Skin of body (tissue), 2 donors: ENCODE data around the gene ZNF317. TPM values are rescaled to one million over a fixed set of nuclear protein-coding genes. Genes with fewer than 3 reads are reported as not detected.
A peak's percentile ranks its signal among the peaks of the same experiment; 100 is the strongest.

Experiments used
- DNase-seq: peaks from one replicate; lab custom pipeline; 2025; lab: John Stamatoyannopoulos, UW
- total RNA-seq: library from RNA; depleted of rRNA; stranded (reverse); fragments of >200 nt; gene quantifications from one replicate; pipeline ENCODE4 v1.2.3, GENCODE V29; 2014

The ZNF317 gene
- total RNA-seq = 14.0 TPM

- DNase-seq = peak; percentile 87
Measured at GRCh38 chr19:9140159-9140874, at the start of gene ZNF317. ZNF317 (plus strand) TSS chr19:9140397; CDS start chr19:9156017, 15,620 bp downstream.

- no peak for DNase-seq
Measured at GRCh38 chr19:9107375-9107774, 32.8 kb upstream of the ZNF317 start, which contains the start of gene OR7G2. OR7G2 (minus strand) TSS chr19:9107475; CDS start chr19:9103243, 4,232 bp downstream.

- DNase-seq = no peak
Measured at GRCh38 chr19:9109959-9110358, 30.2 kb upstream of the ZNF317 start.

- DNase-seq = no peak
Measured at GRCh38 chr19:9115307-9115813, 24.8 kb upstream of the ZNF317 start, which contains the start of gene OR7G1. OR7G1 (minus strand) TSS chr19:9115763; CDS start chr19:9115763, 0 bp downstream.

- no peak for DNase-seq
Measured at GRCh38 chr19:9116547-9116946, 23.6 kb upstream of the ZNF317 start.

- no peak for DNase-seq
Measured at GRCh38 chr19:9126900-9127405, 13.2 kb upstream of the ZNF317 start, which contains the start of gene OR7G3. OR7G3 (minus strand) TSS chr19:9126950; CDS start chr19:9126950, 0 bp downstream.

- DNase-seq = no peak
Measured at GRCh38 chr19:9128171-9128570, 12.0 kb upstream of the ZNF317 start.

GRCh38 chr19:9130965-9131364 is 9.2 kb upstream of the ZNF317 start:
- DNase-seq = no peak

GRCh38 chr19:9132422-9132821 is 7.8 kb upstream of the ZNF317 start:
- DNase-seq = no peak

GRCh38 chr19:9139609-9140158 is 513 bp upstream of the ZNF317 start:
- no peak for DNase-seq

GRCh38 chr19:9144920-9145319 is 4.7 kb downstream of the ZNF317 start:
- no peak for DNase-seq

GRCh38 chr19:9146882-9147281 is 6.7 kb downstream of the ZNF317 start:
- DNase-seq = no peak

GRCh38 chr19:9148697-9149096 is 8.5 kb downstream of the ZNF317 start:
- no peak for DNase-seq

- DNase-seq = no peak
Measured at GRCh38 chr19:9149997-9150396, 9.8 kb downstream of the ZNF317 start.

GRCh38 chr19:9150650-9151049 is 10.5 kb downstream of the ZNF317 start:
- no peak for DNase-seq

- DNase-seq = no peak
Measured at GRCh38 chr19:9151367-9151766, 11.2 kb downstream of the ZNF317 start.

- no peak for DNase-seq
Measured at GRCh38 chr19:9155591-9155990, 15.4 kb downstream of the ZNF317 start.

- DNase-seq = no peak
Measured at GRCh38 chr19:9156304-9156703, 16.1 kb downstream of the ZNF317 start.

- no peak for DNase-seq
Measured at GRCh38 chr19:9159891-9160290, 19.7 kb downstream of the ZNF317 start.

- no peak for DNase-seq
Measured at GRCh38 chr19:9161427-9161826, 21.2 kb downstream of the ZNF317 start.

GRCh38 chr19:9165261-9165660 is 25.1 kb downstream of the ZNF317 start:
- no peak for DNase-seq

GRCh38 chr19:9166846-9167245 is 26.6 kb downstream of the ZNF317 start:
- no peak for DNase-seq
